DMS79 (cell line): ENCODE results near the gene ROPN1.

Experiments
- DNase-seq: peaks from one replicate; lab custom pipeline; 2025; lab: John Stamatoyannopoulos, UW

ROPN1 gene

GRCh38 chr3:123947482-123947881, 44.4 kb downstream of the ROPN1 start:
- DNase-seq, result no peak

DNA sequence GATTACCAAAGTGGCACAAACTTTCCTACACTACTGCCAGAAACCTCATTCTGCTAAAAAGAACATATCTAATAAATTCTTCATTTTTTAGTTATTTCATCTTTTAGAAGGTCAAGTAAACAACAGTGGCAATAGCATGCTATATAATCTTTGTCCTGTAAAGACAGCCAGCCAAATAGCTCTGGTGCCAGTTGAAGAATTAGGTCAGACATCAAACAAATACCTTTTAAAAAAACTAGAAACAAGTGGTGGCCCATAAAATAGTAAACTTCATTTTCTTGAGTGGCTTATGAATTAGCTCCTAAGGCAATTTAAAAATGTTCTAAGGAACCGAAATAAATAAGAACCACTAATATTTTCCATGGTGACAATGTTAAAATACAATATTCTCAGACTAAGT, 50.4 kb downstream of the ROPN1 start:
- no peak for DNase-seq

- DNase-seq, result peak; percentile 81
These were observed 50.8 kb downstream of the ROPN1 start for GRCh38 chr3:123941121-123941520.

DNA sequence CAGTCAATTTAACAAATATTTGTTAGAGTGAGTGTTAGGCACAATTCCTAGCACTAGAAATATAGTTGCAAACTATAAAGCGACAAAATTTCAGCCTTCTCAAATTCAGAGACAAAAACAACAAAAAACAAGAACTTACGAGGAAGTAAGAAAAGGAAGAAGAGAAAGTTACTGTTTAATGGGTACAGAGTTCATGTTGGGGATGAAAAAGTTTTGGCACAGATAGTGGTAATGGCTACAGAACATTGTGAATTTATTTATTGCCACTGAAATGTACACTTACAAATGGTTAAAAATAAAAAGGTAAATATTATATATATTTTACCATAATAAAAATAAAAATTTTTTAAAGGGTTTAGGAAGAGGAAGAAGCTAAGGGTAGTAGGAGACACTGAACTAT, 52.2 kb downstream of the ROPN1 start:
- no peak for DNase-seq

DNA sequence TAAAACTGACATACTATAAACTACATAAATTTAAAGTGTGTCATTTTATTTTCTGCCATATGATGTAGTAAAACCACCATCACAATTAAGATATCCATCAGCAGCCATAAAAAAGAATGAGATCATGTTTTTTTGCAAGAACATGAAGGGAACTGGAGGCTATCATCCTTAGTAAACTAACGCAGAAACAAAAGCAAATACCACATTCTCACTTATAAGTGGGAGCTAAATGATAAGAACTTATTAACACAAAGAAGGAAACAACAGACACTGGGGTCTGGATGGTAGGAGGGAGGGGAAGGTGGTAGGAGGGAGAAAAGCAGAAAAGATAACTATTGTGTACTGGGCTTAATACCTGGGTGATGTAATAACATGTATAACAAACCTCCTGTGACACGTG, 55.5 kb downstream of the ROPN1 start:
- no peak for DNase-seq

GRCh38 chr3:123935830-123936229, 56.1 kb downstream of the ROPN1 start:
- no peak for DNase-seq

DNA sequence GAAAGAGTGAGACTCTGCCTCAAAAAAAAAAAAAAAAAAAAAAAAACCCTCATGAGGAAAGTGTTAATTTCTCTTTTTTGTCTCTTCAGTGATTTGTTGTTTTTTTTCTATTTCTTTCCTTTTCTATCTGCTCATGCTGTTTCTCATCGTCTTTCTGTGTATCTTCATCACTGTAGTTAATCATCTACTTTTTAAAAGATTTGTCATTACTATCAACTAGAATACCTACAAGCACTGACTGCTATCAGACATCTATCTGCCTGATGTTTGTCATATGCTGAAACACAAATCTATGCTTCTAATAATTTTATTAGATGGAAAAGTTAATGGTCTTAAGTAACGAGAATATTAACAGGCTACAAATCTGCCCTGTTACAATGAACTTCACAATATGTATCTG, 57.7 kb downstream of the ROPN1 start:
- no peak for DNase-seq

DNA sequence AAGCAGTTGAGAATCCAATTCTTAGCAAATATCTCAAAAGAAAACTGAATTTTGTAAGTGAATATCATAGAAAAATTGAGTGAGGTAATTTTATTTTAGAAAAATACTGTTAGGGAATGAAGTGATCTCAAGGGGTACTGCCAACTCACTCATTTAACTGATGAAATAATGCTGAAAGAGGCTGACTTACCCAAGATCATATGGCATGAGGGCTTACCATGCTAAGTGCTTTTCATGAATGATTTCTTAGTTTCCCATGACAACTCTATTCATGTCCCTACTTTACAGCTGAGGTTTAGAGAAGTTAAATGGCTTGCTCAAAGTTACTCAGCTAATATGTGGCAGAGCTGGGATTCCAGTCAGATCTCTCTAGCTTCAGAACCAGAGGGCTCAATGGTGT, 61.5 kb downstream of the ROPN1 start:
- no peak for DNase-seq

GRCh38 chr3:123929325-123929724, 62.6 kb downstream of the ROPN1 start:
- DNase-seq, result no peak

- no peak for DNase-seq
These were observed 65.5 kb downstream of the ROPN1 start for GRCh38 chr3:123926396-123926795.

DNA sequence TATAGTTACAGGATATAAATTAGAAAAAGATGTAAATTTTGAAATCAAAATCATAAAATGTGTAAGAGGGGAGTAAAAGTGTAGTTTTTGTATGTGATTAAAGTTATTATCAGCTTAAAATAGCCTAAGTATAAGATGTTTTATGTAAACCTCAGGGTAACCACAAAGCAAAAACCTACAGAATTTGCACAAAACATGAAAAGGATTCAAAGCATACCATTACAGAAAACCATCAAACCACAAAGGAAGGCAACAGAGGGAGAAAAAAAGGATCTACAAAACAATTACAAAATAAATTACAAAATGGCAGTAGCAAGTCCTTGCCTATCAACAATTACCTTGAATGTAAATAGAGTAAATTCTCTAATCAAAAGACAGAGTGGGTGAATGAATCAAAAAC, 71.1 kb downstream of the ROPN1 start:
- DNase-seq, result no peak

DNA sequence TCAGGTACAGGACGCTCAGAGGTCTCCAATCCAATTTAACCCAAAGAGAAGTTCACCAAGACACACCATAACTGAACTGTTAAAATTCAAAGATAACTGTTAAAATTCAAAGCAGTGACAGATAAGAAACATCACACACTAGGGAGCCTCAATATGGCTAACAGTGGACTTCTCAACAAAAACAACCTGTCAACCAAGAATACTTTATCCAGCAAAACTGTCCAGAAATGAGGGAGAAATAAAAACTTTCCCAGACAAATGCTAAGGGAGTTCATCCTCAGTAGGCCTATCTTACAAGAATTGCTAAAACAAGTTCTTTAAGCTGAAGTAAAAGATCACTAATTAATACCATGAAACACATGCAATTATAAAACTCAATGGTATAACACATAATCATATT, 71.5 kb downstream of the ROPN1 start:
- DNase-seq, result no peak

- DNase-seq, result no peak
These were observed 72.6 kb downstream of the ROPN1 start for GRCh38 chr3:123919353-123919752.
